Measurements from ENCODE around the gene CDRT4. TPM values are rescaled to one million over a fixed set of nuclear protein-coding genes. Genes with fewer than 3 reads are reported as not detected.

The CDRT4 gene
- total RNA-seq, 1 experiment from 2014 or later, result 6.2 TPM

- no peaks in the 10 kb centered on the region for H3K9me3 ChIP-seq (ENCODE audit: control insufficient read depth in 1 of 2, insufficient read depth in 1 of 2, low read depth in 1 of 2, low read length in 2 of 2)
- BruUV-seq (replicated peaks), result no TSS peak
- ChIA-PET RAD21 (ENCODE audit: low non-redundant PET in 1 of 2, low total read pairs in 2 of 2, uncharacterized antibody in 2 of 2, unreplicated experiment in 2 of 2) (no interaction called here), CTCF (interaction anchor here (1.0 kb wide), 1 partner anchor 91 kb away, joined by 4 read pairs; no protein-coding TSS in a partner anchor), POLR2A (no interaction called here)
- H3K27me3 ChIP-seq (ENCODE audit: insufficient read depth, low read length), result no peaks in the 10 kb centered on the region
- DNase-seq (ENCODE audit: low read depth, low spot score) (no peak), ATAC-seq (no peak)
- no peaks in the 10 kb centered on the region for H3K9me2 ChIP-seq (ENCODE audit: insufficient read depth)
- no peak overlapping the region for H3K4me2 ChIP-seq (ENCODE audit: low read length)
- H4K20me1 ChIP-seq (ENCODE audit: insufficient read depth), result no peaks in the 10 kb centered on the region
- intact Hi-C loops (cut with micrococcal nuclease), result no loop called here
- H3K79me2 ChIP-seq (ENCODE audit: insufficient read depth, low read length), result no peaks in the 10 kb centered on the region
- no peak overlapping the region for H3K27ac ChIP-seq (ENCODE audit: low read depth, low read length)
- no peak overlapping the region for H3K4me3 ChIP-seq (replicated peaks in 1 of 2; ENCODE audit: low read depth in 1 of 2, low read length in 2 of 2)
- TF ChIP-seq YY1 (IDR thresholded peaks at IDR 0.05; ENCODE audit: extremely low read depth, insufficient replicate concordance, low read depth, low read length), result no peak
- no peak for TF ChIP-seq SP1 (IDR thresholded peaks at IDR 0.05; ENCODE audit: low read depth)
- no peak for TF ChIP-seq SRF (IDR thresholded peaks at IDR 0.05; ENCODE audit: low read depth)
- no peak for TF ChIP-seq CTCF (IDR thresholded peaks at IDR 0.05 in 2 of 3, conservative IDR thresholded peaks at IDR 0.05 in 1 of 3; ENCODE audit: borderline replicate concordance in 1 of 3, insufficient read depth in 1 of 3, low read depth in 2 of 3, low read length in 2 of 3)
- TF ChIP-seq TCF7L2 (IDR thresholded peaks at IDR 0.05; ENCODE audit: borderline replicate concordance, extremely low read depth, insufficient read depth, insufficient read length), result no peak
- TF ChIP-seq MAX (IDR thresholded peaks at IDR 0.05), result no peak
- no peak for TF ChIP-seq SIN3A (IDR thresholded peaks at IDR 0.05; ENCODE audit: low read depth)
- TF ChIP-seq JUND (IDR thresholded peaks at IDR 0.05), result no peak
- no peak for TF ChIP-seq FOSL1 (IDR thresholded peaks at IDR 0.05; ENCODE audit: low read depth)
- no peak for TF ChIP-seq ZBTB33 (IDR thresholded peaks at IDR 0.05; ENCODE audit: extremely low read depth, insufficient replicate concordance, low read length)
- H3K9ac ChIP-seq (ENCODE audit: low read length), result no peak overlapping the region
- H2AFZ ChIP-seq (ENCODE audit: low read depth, low read length, poor library complexity, severe bottlenecking), result no peak overlapping the region
- no peaks in the 10 kb centered on the region for H3K36me3 ChIP-seq (ENCODE audit: control insufficient read depth in 1 of 2, insufficient read depth in 2 of 2, low read length in 2 of 2)
- H3K4me1 ChIP-seq (ENCODE audit: control insufficient read depth in 1 of 2, insufficient read depth in 2 of 2, low read length in 2 of 2), result no peaks in the 10 kb centered on the region
Measured at GRCh38 chr17:15411384-15412198, 55.8 kb downstream of the CDRT4 start.

Data from HCT116 (cell line).